Subcutaneous abdominal adipose tissue (tissue), 5 donors: ENCODE measurements around the gene PRMT5.

ENCODE experiments used
- H3K27ac ChIP-seq: one replicate; pipeline ENCODE4 v1.7.0; 2013; ENCODE audit warnings: low read depth, mild to moderate bottlenecking, inconsistent platforms, low read length, moderate library complexity
- H3K27me3 ChIP-seq, 5 donors: one replicate each; pipeline ENCODE4 v1.7.0; 2013; ENCODE audit warnings: low read length in 5 of 5, inconsistent platforms in 1 of 5; ENCODE audit not compliant: control insufficient read depth in 5 of 5, insufficient read depth in 4 of 5
- H3K36me3 ChIP-seq, 5 donors: one replicate each; pipeline ENCODE4 v1.7.0; 2013; ENCODE audit warnings: low read length in 5 of 5; ENCODE audit not compliant: control insufficient read depth in 5 of 5, insufficient read depth in 5 of 5
- H3K4me1 ChIP-seq, 5 donors: one replicate each; pipeline ENCODE4 v1.7.0; 2013; ENCODE audit warnings: low read length in 5 of 5, mild to moderate bottlenecking in 3 of 5, moderate library complexity in 1 of 5; ENCODE audit not compliant: control insufficient read depth in 5 of 5, insufficient read depth in 5 of 5
- H3K4me3 ChIP-seq, 5 donors: one replicate each; pipeline ENCODE4 v1.7.0; 2013; ENCODE audit warnings: low read length in 5 of 5, low read depth in 1 of 5
- H3K9ac ChIP-seq, 5 donors: one replicate each; pipeline ENCODE4 v1.7.0; 2013; ENCODE audit warnings: low read length in 5 of 5, mild to moderate bottlenecking in 4 of 5, moderate library complexity in 3 of 5
- H3K9me3 ChIP-seq, 5 donors: one replicate each; pipeline ENCODE4 v1.7.0; 2013; ENCODE audit warnings: low read length in 5 of 5; ENCODE audit not compliant: control insufficient read depth in 5 of 5
- donor health status: healthy.
- donor health status: healthy.
- donor health status: healthy.
- donor health status: healthy.
- donor health status: healthy.

The PRMT5 gene

DNA sequence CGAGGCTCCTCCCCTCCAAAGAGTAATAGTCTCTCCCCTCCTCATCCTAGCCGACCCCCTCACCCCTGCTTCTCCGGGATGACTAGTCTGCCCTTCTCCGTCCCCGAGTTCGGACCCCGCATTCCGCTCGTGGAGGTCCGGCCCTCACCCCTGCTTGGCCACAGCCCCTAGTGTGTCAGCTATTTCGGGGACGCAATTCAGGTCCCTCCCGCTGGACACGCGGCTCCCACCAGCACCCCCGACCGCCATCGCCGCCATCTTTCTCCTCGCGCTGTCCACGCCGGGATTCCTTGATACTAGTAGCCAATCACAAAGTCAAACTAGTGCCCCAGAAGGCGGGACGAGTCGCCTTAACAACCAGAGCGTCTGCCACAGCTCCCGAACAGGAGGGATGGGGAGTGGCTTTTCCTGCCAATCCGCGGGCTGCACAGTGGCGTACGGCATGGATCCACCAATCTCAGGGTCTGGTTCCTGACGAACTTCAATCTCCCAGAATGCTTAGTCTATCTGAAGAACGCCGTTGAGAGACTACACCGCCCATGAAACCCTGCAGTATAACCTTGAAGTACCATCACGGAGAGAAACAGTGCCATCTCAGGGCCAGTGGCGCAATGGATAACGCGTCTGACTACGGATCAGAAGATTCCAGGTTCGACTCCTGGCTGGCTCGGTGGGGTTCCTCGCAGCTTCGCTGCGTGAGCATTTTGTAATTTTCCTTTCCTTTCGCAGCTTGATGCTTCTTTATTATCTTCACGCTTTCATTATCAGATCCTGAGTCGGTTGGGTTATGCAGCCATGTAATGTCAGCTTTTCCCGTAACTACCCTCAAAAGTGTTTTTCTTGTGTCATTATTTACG lies at the start of gene PRMT5:
TSS of gene PRMT5 (minus strand) at position 273 of the 857 bp plus-strand sequence. CDS start at position 258, 15 bp downstream.
- Histone ChIP-seq H3K4me3 (peak within 1 kb of the TSS; percentile 91 to 99 (median 96)), H3K9me3 (no peaks in the 10 kb centered on the region), H3K9ac (peak within 1 kb of the TSS; percentile 79 to 93 (median 84)), H3K36me3 (peaks cover 0 to 21% (median 13%) of the 10 kb centered on the region in 5 donors), H3K27me3 (peaks cover 0 to 3% (median 0%) of the 10 kb centered on the region in 5 donors), H3K27ac (peak within 1 kb of the TSS; percentile 96), H3K4me1 (peaks cover 10 to 29% (median 18%) of the 10 kb centered on the region in 5 donors)

DNA sequence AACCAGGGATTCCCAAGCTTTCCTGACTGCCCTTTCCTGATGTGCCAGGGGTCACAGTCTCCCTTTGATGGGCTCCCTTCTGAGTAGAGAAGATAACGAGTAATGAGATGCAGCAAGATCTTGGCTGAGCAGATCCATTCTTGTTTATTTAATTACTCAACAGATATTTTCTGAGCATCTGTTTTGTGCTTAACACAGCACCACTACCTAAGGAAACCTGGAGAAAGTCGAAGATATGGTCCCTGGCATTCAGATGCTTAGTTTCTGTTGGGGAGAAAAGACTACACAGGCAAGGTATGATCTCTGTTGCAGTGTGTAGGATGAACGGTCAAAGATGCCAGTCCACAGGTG lies 49.3 kb upstream of the PRMT5 start:
- no peaks in the 10 kb centered on the region for H3K27me3 ChIP-seq
- H3K27ac ChIP-seq, result peak overlapping the region; percentile 79
- no peaks in the 10 kb centered on the region for H3K36me3 ChIP-seq
- H3K4me1 ChIP-seq, result peaks cover 7 to 65% (median 59%) of the 10 kb centered on the region in 5 donors
- peak overlapping the region in 2 of 5 donors; percentile 35 to 37 for H3K9ac ChIP-seq
- no peak overlapping the region for H3K4me3 ChIP-seq
- no peaks in the 10 kb centered on the region for H3K9me3 ChIP-seq

DNA sequence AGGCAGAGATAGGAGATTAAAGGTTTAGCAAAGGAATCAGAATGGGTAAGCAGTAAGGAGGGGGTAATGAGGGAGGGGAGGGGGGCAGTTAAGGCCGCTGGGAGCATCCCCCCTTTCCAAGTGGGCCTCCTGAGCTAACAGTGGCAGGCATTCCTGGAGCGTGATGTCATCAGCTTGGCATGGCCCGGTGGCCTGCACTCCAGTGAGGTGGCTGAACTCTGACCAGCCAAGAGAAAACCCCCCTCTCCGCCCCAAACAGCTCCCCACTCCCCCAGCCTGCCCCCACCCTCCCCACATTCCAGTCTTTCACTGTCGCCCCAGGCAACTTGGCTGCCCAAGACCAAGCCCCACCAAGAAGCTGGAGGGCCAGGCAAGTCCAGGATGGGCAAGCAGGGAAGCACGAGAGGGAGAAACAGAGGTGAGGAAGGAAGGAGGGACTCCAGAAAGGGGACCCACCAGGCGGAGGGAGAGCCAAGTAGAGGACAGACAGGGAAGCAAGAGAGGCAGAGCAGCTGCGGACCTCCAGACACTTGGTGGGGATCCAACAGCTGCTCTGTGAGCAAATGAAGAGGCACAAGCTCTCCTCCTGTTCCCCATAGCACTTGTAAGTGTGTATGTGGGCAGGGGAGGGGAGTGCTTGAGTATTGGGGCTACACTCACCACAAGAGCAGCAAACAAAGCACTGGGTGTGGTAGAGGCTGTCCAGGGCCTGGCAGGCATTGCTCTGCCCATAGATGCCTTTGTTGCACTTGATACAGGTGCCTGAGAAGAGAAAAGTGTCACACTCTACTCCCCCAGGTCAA lies 48.7 kb upstream of the PRMT5 start:
- peak overlapping the region in 2 of 5 donors; percentile 37 to 59 for H3K9ac ChIP-seq
- no peaks in the 10 kb centered on the region for H3K27me3 ChIP-seq
- H3K27ac ChIP-seq, result peak overlapping the region; percentile 79
- no peaks in the 10 kb centered on the region for H3K9me3 ChIP-seq
- H3K36me3 ChIP-seq, result peaks cover 0 to 2% (median 0%) of the 10 kb centered on the region in 5 donors
- peak overlapping the region in 1 of 5 donors; percentile 2 for H3K4me3 ChIP-seq
- peaks cover 7 to 59% (median 55%) of the 10 kb centered on the region in 5 donors for H3K4me1 ChIP-seq

DNA sequence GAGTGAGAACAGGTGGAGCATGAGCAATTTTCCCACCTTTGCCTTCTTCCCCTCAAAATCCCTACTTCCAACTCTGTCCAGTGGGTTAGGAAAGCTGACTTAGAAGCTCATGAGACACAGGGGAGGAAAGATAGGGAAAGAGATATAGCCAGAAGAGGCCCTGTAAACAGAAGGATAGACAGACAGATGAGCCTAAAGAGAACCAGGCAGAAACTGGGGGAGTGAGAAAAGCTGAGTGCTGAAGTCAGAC lies 48.2 kb upstream of the PRMT5 start:
- peak overlapping the region; percentile 47 for H3K27ac ChIP-seq
- H3K36me3 ChIP-seq, result peaks cover 0 to 2% (median 0%) of the 10 kb centered on the region in 5 donors
- H3K9me3 ChIP-seq, result no peaks in the 10 kb centered on the region
- H3K4me1 ChIP-seq, result peaks cover 7 to 56% (median 51%) of the 10 kb centered on the region in 5 donors
- peak overlapping the region in 4 of 5 donors; percentile 3 to 64 (median 32) for H3K9ac ChIP-seq
- H3K27me3 ChIP-seq, result no peaks in the 10 kb centered on the region
- no peak overlapping the region for H3K4me3 ChIP-seq

GRCh38 chr14:22976620-22977433 lies 47.7 kb upstream of the PRMT5 start:
- Histone ChIP-seq H3K27me3 (no peaks in the 10 kb centered on the region), H3K27ac (peak overlapping the region; percentile 47), H3K36me3 (peaks cover 0 to 2% (median 0%) of the 10 kb centered on the region in 5 donors), H3K9ac (peak overlapping the region in 4 of 5 donors; percentile 3 to 64 (median 38)), H3K9me3 (no peaks in the 10 kb centered on the region), H3K4me1 (peaks cover 7 to 50% (median 46%) of the 10 kb centered on the region in 5 donors), H3K4me3 (no peak overlapping the region)

DNA sequence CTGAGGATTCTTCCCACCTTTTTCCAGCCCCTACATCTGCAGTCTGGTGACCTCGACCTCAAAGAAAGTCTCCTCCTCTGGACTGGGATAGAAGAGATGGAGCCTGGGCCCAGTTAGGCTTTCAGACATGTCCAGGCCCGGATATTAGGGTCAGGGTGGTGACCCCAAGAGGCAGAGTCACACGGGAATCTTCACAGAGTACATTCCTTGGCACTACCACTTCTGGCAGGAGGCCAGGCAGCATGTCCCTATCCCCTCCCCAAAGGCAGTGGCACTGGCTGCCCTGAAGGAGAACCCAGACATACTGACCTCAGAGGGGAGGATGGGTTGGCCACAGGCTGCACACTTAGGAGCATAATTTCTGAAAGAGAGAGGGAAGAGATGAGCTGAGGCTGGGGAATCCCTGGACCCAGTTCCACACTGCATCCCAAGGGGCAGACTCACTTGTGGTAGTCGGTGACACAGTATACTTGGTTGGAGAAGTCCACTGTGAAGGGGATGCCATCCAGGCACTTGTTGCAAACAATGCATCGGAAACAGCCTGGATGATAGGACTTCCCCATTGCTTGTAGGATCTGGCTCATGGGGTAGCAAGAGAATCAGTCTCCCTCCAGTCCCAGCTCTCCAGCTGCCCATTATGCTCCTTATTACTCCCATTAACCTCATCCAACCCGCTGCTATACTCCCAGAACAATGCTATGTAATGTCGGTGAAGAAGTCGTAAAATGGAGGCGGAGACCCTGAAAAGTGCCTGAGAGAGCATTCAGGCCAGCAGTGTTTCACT lies 45.5 kb upstream of the PRMT5 start:
- H3K36me3 ChIP-seq, result peaks cover 0 to 2% (median 0%) of the 10 kb centered on the region in 5 donors
- H3K9me3 ChIP-seq, result no peaks in the 10 kb centered on the region
- no peak overlapping the region for H3K27ac ChIP-seq
- peaks cover 7 to 32% (median 27%) of the 10 kb centered on the region in 5 donors for H3K4me1 ChIP-seq
- no peak overlapping the region for H3K9ac ChIP-seq
- H3K4me3 ChIP-seq, result no peak overlapping the region
- H3K27me3 ChIP-seq, result no peaks in the 10 kb centered on the region

GRCh38 chr14:22973217-22974032 lies 44.2 kb upstream of the PRMT5 start:
- no peak overlapping the region for H3K4me3 ChIP-seq
- peaks cover 7 to 24% (median 20%) of the 10 kb centered on the region in 5 donors for H3K4me1 ChIP-seq
- H3K27ac ChIP-seq, result no peak overlapping the region
- no peaks in the 10 kb centered on the region for H3K9me3 ChIP-seq
- no peaks in the 10 kb centered on the region for H3K27me3 ChIP-seq
- H3K9ac ChIP-seq, result no peak overlapping the region
- peaks cover 0 to 2% (median 0%) of the 10 kb centered on the region in 5 donors for H3K36me3 ChIP-seq

DNA sequence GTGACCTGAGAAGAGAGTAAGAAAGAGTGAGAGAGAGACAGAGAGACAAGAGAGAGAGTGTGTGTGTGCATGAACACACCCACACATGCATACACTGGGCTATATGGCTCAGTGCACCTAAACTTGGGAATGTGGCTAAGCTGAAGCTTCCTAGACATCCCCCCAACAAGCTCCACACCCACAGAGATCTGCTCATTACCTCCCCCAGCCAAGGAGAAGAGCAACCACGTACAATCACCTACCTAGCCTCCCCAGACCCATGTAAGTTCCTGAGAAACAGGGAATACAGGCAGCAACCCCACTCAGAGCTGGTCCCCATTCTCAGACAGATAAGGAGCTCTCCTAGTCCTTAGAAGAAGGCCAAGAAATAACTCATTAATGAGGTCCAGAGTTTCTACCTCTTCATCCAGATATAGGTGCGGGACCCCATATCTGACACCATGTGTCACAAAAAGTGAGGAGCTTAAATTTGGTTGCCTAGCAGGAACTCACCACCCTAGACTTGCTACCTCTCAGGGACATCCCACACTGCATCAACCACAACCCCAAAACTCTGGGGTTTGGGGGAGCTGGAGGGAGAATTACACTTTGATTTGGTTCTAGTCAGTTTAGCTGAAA lies 43.2 kb upstream of the PRMT5 start:
- Histone ChIP-seq H3K27me3 (no peaks in the 10 kb centered on the region), H3K9me3 (no peaks in the 10 kb centered on the region), H3K27ac (no peak overlapping the region), H3K9ac (peak overlapping the region in 1 of 5 donors; percentile 20), H3K36me3 (peaks cover 0 to 2% (median 0%) of the 10 kb centered on the region in 5 donors), H3K4me3 (no peak overlapping the region), H3K4me1 (peaks cover 7 to 16% (median 11%) of the 10 kb centered on the region in 5 donors)
